SK-N-SH (cell line): ENCODE results near the gene CMC1. TPM values are rescaled to one million over a fixed set of nuclear protein-coding genes. Genes with fewer than 3 reads are reported as not detected.

Experiments used
- CTCF ChIA-PET: fragments of 300-600, 350-600 bp; formaldehyde crosslinking; extraction: SDS; loops from one replicate; lab custom pipeline; 2021; lab: Yijun Ruan, JAX
- POLR2A ChIA-PET: fragments of 350-600 bp; sonication (Branson Sonifier 250); formaldehyde crosslinking; extraction: SDS; loops from one replicate; lab custom pipeline; 2020; ENCODE audit warnings: antibody characterized with exemption, inconsistent platforms; lab: Yijun Ruan, JAX
- DNase-seq: peaks from one replicate; pipeline ENCODE4 v3.0.0; 2012
- H2AFZ ChIP-seq: fragments of 200-600 bp; sonication (generic); 2 replicates; pipeline ENCODE4 v1.8.1; 2016; ENCODE audit warnings: antibody characterized with exemption, mild to moderate bottlenecking, low read depth
- H3F3A ChIP-seq: fragments of 200-600 bp; sonication (generic); replicated peaks from 2 replicates; pipeline ENCODE3; 2016; ENCODE audit warnings: antibody characterized with exemption, mild to moderate bottlenecking; ENCODE audit not compliant: insufficient read depth
- H3K27ac ChIP-seq, 2 experiments: fragments of 200-500 bp in 1 of 2; fragments of 200-600 bp in 1 of 2; sonication (Bioruptor generic) in 1 of 2; sonication (generic), shearing (Covaris generic) in 1 of 2; 2 replicates each; pipeline versions ENCODE4 v1.5.1 to v1.6.1; 2014 to 2016; ENCODE audit warnings: low read depth in 2 of 2, inconsistent platforms in 1 of 2, low read length in 1 of 2, mild to moderate bottlenecking in 1 of 2, mixed read lengths in 1 of 2
- H3K27me3 ChIP-seq: fragments of 200-600 bp; sonication (generic), shearing (Covaris generic); 2 replicates; pipeline ENCODE4 v1.6.1; 2016; ENCODE audit warnings: mixed run types; ENCODE audit not compliant: insufficient read depth
- H3K36me3 ChIP-seq, 2 experiments: fragments of 200-500 bp in 1 of 2; fragments of 200-600 bp in 1 of 2; sonication (Bioruptor generic) in 1 of 2; sonication (generic) in 1 of 2; replicated peaks in 1 of 2; 2 replicates each; pipeline versions ENCODE3 to v1.5.1; 2014 to 2016; ENCODE audit warnings: low read length in 1 of 2, mild to moderate bottlenecking in 1 of 2; ENCODE audit not compliant: insufficient read depth in 2 of 2, control insufficient read depth in 1 of 2
- H3K4me1 ChIP-seq, 2 experiments: fragments of 200-500 bp in 1 of 2; fragments of 200-600 bp in 1 of 2; sonication (Bioruptor generic) in 1 of 2; sonication (generic), shearing (Covaris generic) in 1 of 2; 2 replicates each; pipeline versions ENCODE4 v1.5.1 to v1.6.1; 2014 to 2016; ENCODE audit warnings: low read depth in 1 of 2, low read length in 1 of 2, mixed run types in 1 of 2; ENCODE audit not compliant: insufficient read depth in 2 of 2, control insufficient read depth in 1 of 2
- H3K4me2 ChIP-seq: fragments of 200-600 bp; sonication (generic), shearing (Covaris generic); 2 replicates; pipeline ENCODE4 v1.6.1; 2017; ENCODE audit warnings: mixed run types
- H3K4me3 ChIP-seq, 2 experiments: fragments of 200-500 bp in 1 of 2; fragments of 200-600 bp in 1 of 2; sonication (Bioruptor generic) in 1 of 2; sonication (generic), shearing (Covaris generic) in 1 of 2; 2 replicates each; pipeline versions ENCODE4 v1.5.1 to v1.8.1; 2014 to 2016; ENCODE audit warnings: low read depth in 2 of 2, inconsistent platforms in 1 of 2, low read length in 1 of 2, mild to moderate bottlenecking in 1 of 2, mixed read lengths in 1 of 2, moderate library complexity in 1 of 2
- H3K79me2 ChIP-seq: fragments of 200-600 bp; sonication (generic); 2 replicates; pipeline ENCODE4 v1.8.1; 2017; ENCODE audit warnings: mild to moderate bottlenecking; ENCODE audit not compliant: insufficient read depth
- H3K9ac ChIP-seq: fragments of 200-600 bp; sonication (generic); 2 replicates; pipeline ENCODE4 v1.6.1; 2017; ENCODE audit warnings: mixed run types
- H3K9me2 ChIP-seq: fragments of 200-600 bp; sonication (generic); 2 replicates; pipeline ENCODE4 v1.6.1; 2017; ENCODE audit warnings: mixed run types
- H3K9me3 ChIP-seq: fragments of 200-600 bp; sonication (generic); 2 replicates; pipeline ENCODE4 v1.6.1; 2017; ENCODE audit warnings: mixed run types, mild to moderate bottlenecking, moderate library complexity
- H4K20me1 ChIP-seq: fragments of 200-600 bp; sonication (generic); 2 replicates; pipeline ENCODE4 v1.6.1; 2017; ENCODE audit warnings: mild to moderate bottlenecking, mixed run types; ENCODE audit not compliant: insufficient read depth
- EP300 ChIP-seq, 2 experiments: IDR thresholded peaks; 2 replicates each; pipeline versions ENCODE4 v1.4.0 to v1.6.1; 2012; ENCODE audit warnings: borderline replicate concordance in 1 of 2, low read depth in 1 of 2, low read length in 1 of 2
- EZH2phosphoT487 ChIP-seq: fragments of 200-600 bp; sonication (generic); IDR thresholded peaks from 2 replicates; pipeline ENCODE4 v1.6.1; 2017; ENCODE audit warnings: low read depth, mixed run types, mild to moderate bottlenecking, antibody characterized with exemption, moderate library complexity, borderline replicate concordance
- FOSL2 ChIP-seq: IDR thresholded peaks from 2 replicates; pipeline ENCODE4 v1.4.0; 2012; ENCODE audit warnings: low read depth, mild to moderate bottlenecking, moderate library complexity, borderline replicate concordance
- FOXJ3 ChIP-seq: sonication (generic); formaldehyde crosslinking; IDR thresholded peaks from 2 replicates; pipeline ENCODE4 v1.5.1; 2020; ENCODE audit warnings: mild to moderate bottlenecking, missing genetic modification reagents
- FOXM1 ChIP-seq: IDR thresholded peaks from 2 replicates; pipeline ENCODE4 v1.4.0; 2012; ENCODE audit warnings: low read depth, mild to moderate bottlenecking
- GABPA ChIP-seq: IDR thresholded peaks from 2 replicates; pipeline ENCODE4 v1.4.0; 2012; ENCODE audit warnings: low read depth, mild to moderate bottlenecking
- MXI1 ChIP-seq: IDR thresholded peaks from 2 replicates; pipeline ENCODE4 v1.6.1; 2012; ENCODE audit warnings: mild to moderate bottlenecking, low read depth, low read length, improper control_type of control experiment
- NRF1 ChIP-seq: IDR thresholded peaks from 2 replicates; pipeline ENCODE4 v1.6.1; 2012; ENCODE audit warnings: low read depth, mild to moderate bottlenecking, low read length
- POLR2AphosphoS5 ChIP-seq: IDR thresholded peaks from 2 replicates; pipeline ENCODE4 v1.6.1; 2012; ENCODE audit warnings: low read depth, low read length
- RFX5 ChIP-seq: IDR thresholded peaks from 2 replicates; pipeline ENCODE4 v1.6.1; 2012; ENCODE audit warnings: mild to moderate bottlenecking, improper control_type of control experiment, low read length
- SIN3A ChIP-seq: IDR thresholded peaks from 2 replicates; pipeline ENCODE4 v1.6.1; 2012; ENCODE audit warnings: low read depth, mild to moderate bottlenecking, low read length, moderate library complexity, borderline replicate concordance
- TAF1 ChIP-seq: IDR thresholded peaks from 2 replicates; pipeline ENCODE4 v1.6.1; 2012; ENCODE audit warnings: low read depth, mild to moderate bottlenecking, low read length, moderate library complexity, borderline replicate concordance
- TCF12 ChIP-seq: IDR thresholded peaks from 2 replicates; pipeline ENCODE4 v1.4.0; 2012
- WGBS: methylation state at CpG from one replicate; pipeline ENCODE4 v1.1.6; 2017; ENCODE audit warnings: low lambda C conversion rate; 5-methylcytosine and 5-hydroxymethylcytosine counted together
- polyA plus RNA-seq, 3 experiments: library from polyadenylated mRNA; depleted of rRNA; stranded (reverse); fragments of >200 nt; gene quantifications; 2 replicates each; pipeline ENCODE4 v1.2.3, GENCODE V29; 2012
- TF ChIP-seq, protein P1 (sequence below): fragments of 150-350 bp; IDR thresholded peaks from 2 replicates; pipeline ENCODE4 v1.6.1; 2017; ENCODE audit warnings: antibody characterized with exemption, low read length, low read depth, borderline replicate concordance
- TF ChIP-seq, protein P2 (sequence below): IDR thresholded peaks from 2 replicates; pipeline ENCODE4; 2012

The CMC1 gene
- polyA plus RNA-seq, 1 of the 3 experiments (the other 2 are of a cell fraction) = 24.1 TPM

GRCh38 chr3:28348629-28349468 lies 107.4 kb downstream of the CMC1 start, which contains the start of the genes AZI2 and ZCWPW2 (continued):
- TF ChIP-seq, protein P1, sequence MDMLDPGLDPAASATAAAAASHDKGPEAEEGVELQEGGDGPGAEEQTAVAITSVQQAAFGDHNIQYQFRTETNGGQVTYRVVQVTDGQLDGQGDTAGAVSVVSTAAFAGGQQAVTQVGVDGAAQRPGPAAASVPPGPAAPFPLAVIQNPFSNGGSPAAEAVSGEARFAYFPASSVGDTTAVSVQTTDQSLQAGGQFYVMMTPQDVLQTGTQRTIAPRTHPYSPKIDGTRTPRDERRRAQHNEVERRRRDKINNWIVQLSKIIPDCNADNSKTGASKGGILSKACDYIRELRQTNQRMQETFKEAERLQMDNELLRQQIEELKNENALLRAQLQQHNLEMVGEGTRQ = no peak
- TF ChIP-seq EZH2phosphoT487 (no peak), GABPA (peak; percentile 74), TCF12 (no peak; the same call in 1 of the 2 replicates), FOXJ3 (CRISPR knock-in tag) (0 out of 2 replicates have a peak, but pooled peaks have one; percentile 28), TAF1 (peak; percentile 50; the same call in 1 of the 2 replicates), POLR2AphosphoS5 (peak; percentile 70; the same call in 1 of the 2 replicates), SIN3A (peak; percentile 23)
- TF ChIP-seq, protein P2, sequence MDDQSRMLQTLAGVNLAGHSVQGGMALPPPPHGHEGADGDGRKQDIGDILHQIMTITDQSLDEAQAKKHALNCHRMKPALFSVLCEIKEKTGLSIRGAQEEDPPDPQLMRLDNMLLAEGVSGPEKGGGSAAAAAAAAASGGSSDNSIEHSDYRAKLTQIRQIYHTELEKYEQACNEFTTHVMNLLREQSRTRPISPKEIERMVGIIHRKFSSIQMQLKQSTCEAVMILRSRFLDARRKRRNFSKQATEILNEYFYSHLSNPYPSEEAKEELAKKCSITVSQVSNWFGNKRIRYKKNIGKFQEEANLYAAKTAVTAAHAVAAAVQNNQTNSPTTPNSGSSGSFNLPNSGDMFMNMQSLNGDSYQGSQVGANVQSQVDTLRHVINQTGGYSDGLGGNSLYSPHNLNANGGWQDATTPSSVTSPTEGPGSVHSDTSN = no peak

GRCh38 chr3:28349469-28350000 lies 108.1 kb downstream of the CMC1 start:
- Histone ChIP-seq H3K9me2 (no peaks in the 10 kb centered on the region), H4K20me1 (no peaks in the 10 kb centered on the region; the same call in 1 of the 2 replicates), H3K4me3 (peak overlapping the region; percentile 88 to 93), H3F3A (peaks cover 4% of the 10 kb centered on the region), H3K36me3 (peaks cover 2 to 4% of the 10 kb centered on the region in 2 experiments), H3K27me3 (no peaks in the 10 kb centered on the region), H3K9ac (peak overlapping the region; percentile 97), H3K4me1 (peaks cover 6 to 26% of the 10 kb centered on the region in 2 experiments; a peak in 2 of 4 replicates), H2AFZ (peak overlapping the region; percentile 74), H3K9me3 (no peaks in the 10 kb centered on the region), H3K79me2 (peaks cover 58% of the 10 kb centered on the region), H3K27ac (peak overlapping the region; percentile 97 to 99), H3K4me2 (peak overlapping the region; percentile 76)
- DNase-seq = peak; percentile 8
- ChIA-PET POLR2A (interaction anchor here (0.9 kb wide), 1 partner anchor 795 kb away, joined by 3 read pairs; no protein-coding TSS in a partner anchor), CTCF (interaction anchor here (0.9 to 2.9 kb wide), 5 partner anchors 14 to 1849 kb away, joined by 3 to 11 read pairs (median 3); no protein-coding TSS in a partner anchor)
- WGBS = 4% methylated on average over 11 of the region's 13 CpGs
- no peak for TF ChIP-seq FOXM1
- no peak for TF ChIP-seq MXI1
- 0 out of 2 replicates have a peak, but pooled peaks have one; percentile 2 for TF ChIP-seq FOXJ3 (CRISPR knock-in tag)
- no peak for TF ChIP-seq FOSL2
- TF ChIP-seq NRF1 = no peak
- no peak for TF ChIP-seq RFX5
- no peak for TF ChIP-seq EP300 (IDR thresholded peaks at IDR 0.05; ENCODE audit: borderline replicate concordance in 1 of 2, low read depth in 1 of 2, low read length in 1 of 2)

Other genes with a start within 250 kb of the CMC1 start
- 0.13 and 0.15 TPM in 2 replicates for gene ZCWPW2, start 107.1 kb downstream of the CMC1 start, polyA plus RNA-seq (2012; rRNA removed)
- 27.3 and 32.7 TPM in 2 replicates for gene AZI2, start 107.2 kb downstream of the CMC1 start, polyA plus RNA-seq (2012; rRNA removed)